ENCODE results near the gene PAK1.

The PAK1 gene

GRCh38 chr11:77276271-77276670, 197.6 kb downstream of the PAK1 start:
- no peak for TF ChIP-seq CTCF (IDR thresholded peaks at IDR 0.05; ENCODE audit: low read depth, low read length, missing control alignments)
- DNase-seq (ENCODE audit: extremely low read depth, low read depth): no peak
- no peak overlapping the region for H3K4me3 ChIP-seq (replicated peaks; ENCODE audit: low read depth, low read length)
